SU-DHL-6 (cell line): ENCODE results near the gene EIF1AY.
"Not testable (repeated sequence)": the region's sequence is repeated elsewhere in the genome, so short reads cannot be mapped to it uniquely, and the experiment has no call there.

ENCODE experiments used
- H2AFZ ChIP-seq: fragments of 200-600 bp; sonication (generic); 2 replicates; pipeline ENCODE4 v1.6.1; 2014; ENCODE audit warnings: low read depth, mild to moderate bottlenecking, moderate library complexity, mixed read lengths, antibody characterized with exemption, low read length; ENCODE audit not compliant: severe bottlenecking
- H3F3A ChIP-seq: fragments of 200-600 bp; shearing (Covaris generic); 2 replicates; pipeline ENCODE4 v1.6.0; 2016; ENCODE audit warnings: antibody characterized with exemption, mild to moderate bottlenecking; ENCODE audit not compliant: insufficient read depth
- H3K27ac ChIP-seq: fragments of 200-600 bp; sonication (generic); 2 replicates; pipeline ENCODE4 v1.5.1; 2016; ENCODE audit warnings: low read depth, mild to moderate bottlenecking, low read length, moderate library complexity, mixed read lengths
- H3K27me3 ChIP-seq: fragments of 200-600 bp; sonication (generic), shearing (Covaris generic); 2 replicates; pipeline ENCODE4 v1.6.0; 2014; ENCODE audit warnings: mild to moderate bottlenecking, low read length
- H3K36me3 ChIP-seq: fragments of 200-600 bp; sonication (generic); 2 replicates; pipeline ENCODE4 v1.6.1; 2014; ENCODE audit warnings: mild to moderate bottlenecking, low read length, mixed read lengths
- H3K4me2 ChIP-seq: fragments of 300-600, 200-600 bp; shearing (Covaris generic), sonication (generic); 2 replicates; pipeline ENCODE4 v1.6.0; 2014; ENCODE audit warnings: low read length, low read depth, mild to moderate bottlenecking; ENCODE audit not compliant: poor library complexity, severe bottlenecking
- H3K4me3 ChIP-seq: fragments of 200-600 bp; sonication (generic); 2 replicates; pipeline ENCODE4 v1.5.1; 2014; ENCODE audit warnings: antibody characterized with exemption, low read length, mild to moderate bottlenecking, mixed read lengths; ENCODE audit not compliant: insufficient read depth, poor library complexity, severe bottlenecking
- H3K79me2 ChIP-seq: fragments of 200-600 bp; sonication (generic); 2 replicates; pipeline ENCODE4 v1.6.1; 2014; ENCODE audit warnings: mild to moderate bottlenecking, low read length, moderate library complexity; ENCODE audit not compliant: insufficient read depth
- H3K9ac ChIP-seq: fragments of 200-600 bp; sonication (generic); 2 replicates; pipeline ENCODE4 v1.7.0; 2014; ENCODE audit warnings: mild to moderate bottlenecking, low read length
- H3K9me2 ChIP-seq: fragments of 200-600 bp; sonication (generic); replicated peaks from 2 replicates; pipeline ENCODE4 v1.6.1; 2014; ENCODE audit warnings: low read length; ENCODE audit not compliant: insufficient read depth
- H3K9me3 ChIP-seq: fragments of 200-600 bp; sonication (generic); 2 replicates; pipeline ENCODE4 v1.6.1; 2014; ENCODE audit warnings: low read length, mixed read lengths; ENCODE audit not compliant: insufficient read depth
- H4K20me1 ChIP-seq: fragments of 200-600 bp; sonication (generic); 2 replicates; pipeline ENCODE4 v1.6.1; 2014; ENCODE audit warnings: low read depth, mild to moderate bottlenecking, antibody characterized with exemption, low read length, moderate library complexity, mixed read lengths
- EZH2phosphoT487 ChIP-seq: fragments of 200-600 bp; sonication (generic), shearing (Covaris generic); conservative IDR thresholded peaks from 2 replicates; pipeline ENCODE4 v1.6.1; 2018; ENCODE audit warnings: mild to moderate bottlenecking, antibody characterized with exemption, low read length, moderate library complexity, mixed read lengths
- TF ChIP-seq, protein P1 (sequence below): fragments of 200-600 bp; sonication (generic); IDR thresholded peaks from one replicate; pipeline ENCODE4 v1.5.1; 2017; ENCODE audit warnings: antibody characterized with exemption, mild to moderate bottlenecking, low read length, moderate library complexity; ENCODE audit not compliant: insufficient read depth, poor library complexity, severe bottlenecking

The EIF1AY gene

DNA sequence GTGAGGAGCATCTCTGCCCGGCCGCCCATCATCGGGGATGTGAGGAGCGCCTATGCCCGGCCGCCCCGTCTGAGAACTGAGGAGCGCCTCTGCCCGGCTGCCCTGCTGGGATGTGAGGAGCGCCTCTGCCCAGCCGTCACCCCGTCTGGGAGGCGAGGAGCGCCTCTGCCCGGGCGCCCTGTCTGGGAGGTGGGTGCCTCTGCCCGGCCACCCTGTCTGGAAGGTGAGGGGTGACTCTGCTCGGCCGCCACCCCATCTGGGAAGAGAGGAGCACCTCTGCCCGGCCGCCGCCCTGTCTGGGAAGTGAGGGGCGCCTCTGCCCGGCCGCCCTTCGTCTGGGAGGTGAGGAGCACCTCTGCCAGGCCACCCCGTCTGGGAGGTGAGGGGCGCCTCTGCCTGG, 23.7 kb upstream of the EIF1AY start:
- no peak overlapping the region for H3K9ac ChIP-seq
- H3K27ac ChIP-seq = no peak overlapping the region
- no peaks in the 10 kb centered on the region for H3K9me2 ChIP-seq
- TF ChIP-seq, protein P1, sequence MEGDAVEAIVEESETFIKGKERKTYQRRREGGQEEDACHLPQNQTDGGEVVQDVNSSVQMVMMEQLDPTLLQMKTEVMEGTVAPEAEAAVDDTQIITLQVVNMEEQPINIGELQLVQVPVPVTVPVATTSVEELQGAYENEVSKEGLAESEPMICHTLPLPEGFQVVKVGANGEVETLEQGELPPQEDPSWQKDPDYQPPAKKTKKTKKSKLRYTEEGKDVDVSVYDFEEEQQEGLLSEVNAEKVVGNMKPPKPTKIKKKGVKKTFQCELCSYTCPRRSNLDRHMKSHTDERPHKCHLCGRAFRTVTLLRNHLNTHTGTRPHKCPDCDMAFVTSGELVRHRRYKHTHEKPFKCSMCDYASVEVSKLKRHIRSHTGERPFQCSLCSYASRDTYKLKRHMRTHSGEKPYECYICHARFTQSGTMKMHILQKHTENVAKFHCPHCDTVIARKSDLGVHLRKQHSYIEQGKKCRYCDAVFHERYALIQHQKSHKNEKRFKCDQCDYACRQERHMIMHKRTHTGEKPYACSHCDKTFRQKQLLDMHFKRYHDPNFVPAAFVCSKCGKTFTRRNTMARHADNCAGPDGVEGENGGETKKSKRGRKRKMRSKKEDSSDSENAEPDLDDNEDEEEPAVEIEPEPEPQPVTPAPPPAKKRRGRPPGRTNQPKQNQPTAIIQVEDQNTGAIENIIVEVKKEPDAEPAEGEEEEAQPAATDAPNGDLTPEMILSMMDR = no peak
- TF ChIP-seq EZH2phosphoT487 = no peak
- no peaks in the 10 kb centered on the region for H3K9me3 ChIP-seq
- H2AFZ ChIP-seq = no peak overlapping the region
- no peaks in the 10 kb centered on the region for H4K20me1 ChIP-seq
- H3K27me3 ChIP-seq = no peaks in the 10 kb centered on the region
- no peak overlapping the region for H3K4me2 ChIP-seq
- H3K36me3 ChIP-seq = no peaks in the 10 kb centered on the region
- no peaks in the 10 kb centered on the region for H3F3A ChIP-seq
- H3K79me2 ChIP-seq = no peaks in the 10 kb centered on the region
- H3K4me3 ChIP-seq = no peak overlapping the region

DNA sequence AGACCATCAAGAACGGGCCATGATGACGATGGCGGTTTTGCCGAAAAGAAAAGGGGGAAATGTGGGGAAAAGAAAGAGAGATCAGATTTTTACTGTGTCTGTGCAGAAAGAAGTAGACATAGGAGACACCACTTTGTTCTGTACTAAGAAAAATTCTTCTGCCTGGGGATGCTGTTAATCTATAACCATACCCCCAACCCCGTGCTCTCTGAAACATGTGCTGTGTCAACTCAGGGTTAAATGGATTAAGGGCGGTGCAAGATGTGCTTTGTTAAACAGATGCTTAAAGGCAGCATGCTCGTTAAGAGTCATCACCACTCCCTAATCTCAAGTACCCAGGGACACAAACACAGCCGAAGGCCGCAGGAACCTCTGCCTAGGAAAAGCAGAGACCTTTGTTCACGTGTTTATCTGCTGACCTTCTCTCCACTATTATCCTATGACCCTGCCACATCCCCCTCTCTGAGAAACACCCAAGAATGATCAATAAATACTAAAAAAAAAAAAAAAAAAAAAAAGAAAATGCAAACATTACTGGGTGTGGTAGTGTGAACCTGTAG, 22.7 kb upstream of the EIF1AY start:
- H3K4me2 ChIP-seq, H3K27ac ChIP-seq, H3K36me3 ChIP-seq, H3K9ac ChIP-seq, H2AFZ ChIP-seq, H3K27me3 ChIP-seq, H3K9me2 ChIP-seq, H3K4me3 ChIP-seq, H4K20me1 ChIP-seq, H3K9me3 ChIP-seq, H3F3A ChIP-seq, H3K79me2 ChIP-seq: not testable (repeated sequence)

DNA sequence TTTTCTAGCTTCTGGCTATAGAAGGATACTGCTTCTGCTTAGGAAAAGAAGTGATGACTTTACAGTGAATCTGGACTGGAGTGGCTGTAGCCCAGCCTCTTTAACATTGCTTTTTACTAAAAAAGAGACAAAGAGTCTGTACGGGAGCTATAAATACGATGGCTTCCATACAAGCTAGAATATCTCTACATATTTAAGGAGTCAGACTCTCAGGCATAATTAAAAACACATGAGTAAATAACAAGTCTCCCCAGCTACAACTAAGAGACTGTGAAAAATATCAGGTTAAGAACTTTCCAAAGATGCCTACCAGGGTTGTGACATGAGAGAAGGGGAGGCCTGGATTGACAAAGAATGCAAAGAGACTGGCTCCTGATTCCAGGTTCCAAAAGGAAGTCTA, 19.8 kb upstream of the EIF1AY start:
- no peak overlapping the region for H3K9ac ChIP-seq
- no peaks in the 10 kb centered on the region for H3K27me3 ChIP-seq
- no peaks in the 10 kb centered on the region for H3K36me3 ChIP-seq
- no peaks in the 10 kb centered on the region for H3K79me2 ChIP-seq
- no peaks in the 10 kb centered on the region for H4K20me1 ChIP-seq
- H3K9me3 ChIP-seq = no peaks in the 10 kb centered on the region
- no peak for TF ChIP-seq EZH2phosphoT487
- TF ChIP-seq, protein P1 = no peak
- H3K4me2 ChIP-seq = no peak overlapping the region
- H3K27ac ChIP-seq = no peak overlapping the region
- no peaks in the 10 kb centered on the region for H3F3A ChIP-seq
- no peak overlapping the region for H3K4me3 ChIP-seq
- H3K9me2 ChIP-seq = no peaks in the 10 kb centered on the region
- no peak overlapping the region for H2AFZ ChIP-seq

DNA sequence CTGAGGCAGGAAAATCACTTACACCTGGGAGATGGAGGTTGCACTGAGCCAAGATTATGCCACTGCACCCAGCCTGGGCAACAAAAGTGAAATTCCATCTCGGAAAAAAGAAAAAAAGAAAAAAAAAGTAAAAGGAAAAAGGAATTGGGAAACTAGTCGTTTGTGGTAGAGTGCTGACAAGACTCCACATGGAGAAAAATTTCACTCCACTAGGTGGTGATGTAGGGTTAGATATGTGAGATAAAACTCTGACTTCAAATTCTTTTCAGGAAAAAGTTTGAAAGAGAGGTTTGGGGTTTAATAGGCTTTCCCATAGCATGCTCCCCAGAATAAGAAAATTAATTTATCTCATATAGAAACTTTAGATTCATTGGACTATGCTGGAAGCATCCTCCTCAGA, 16.9 kb upstream of the EIF1AY start:
- no peak overlapping the region for H3K4me3 ChIP-seq
- no peak overlapping the region for H2AFZ ChIP-seq
- no peaks in the 10 kb centered on the region for H3K79me2 ChIP-seq
- no peak overlapping the region for H3K27ac ChIP-seq
- no peaks in the 10 kb centered on the region for H4K20me1 ChIP-seq
- H3K36me3 ChIP-seq = no peaks in the 10 kb centered on the region
- no peaks in the 10 kb centered on the region for H3F3A ChIP-seq
- H3K4me2 ChIP-seq = no peak overlapping the region
- TF ChIP-seq EZH2phosphoT487 = no peak
- TF ChIP-seq, protein P1 = no peak
- no peaks in the 10 kb centered on the region for H3K27me3 ChIP-seq
- H3K9ac ChIP-seq = no peak overlapping the region
- H3K9me3 ChIP-seq = no peaks in the 10 kb centered on the region
- H3K9me2 ChIP-seq = no peaks in the 10 kb centered on the region
